GM04504 (cell line): ENCODE results near the gene FOXI1.

Experiments
- DNase-seq: peaks from one replicate; pipeline ENCODE4 v3.0.0-alpha.2; 2012; ENCODE audit warnings: low read depth

FOXI1 gene

DNA sequence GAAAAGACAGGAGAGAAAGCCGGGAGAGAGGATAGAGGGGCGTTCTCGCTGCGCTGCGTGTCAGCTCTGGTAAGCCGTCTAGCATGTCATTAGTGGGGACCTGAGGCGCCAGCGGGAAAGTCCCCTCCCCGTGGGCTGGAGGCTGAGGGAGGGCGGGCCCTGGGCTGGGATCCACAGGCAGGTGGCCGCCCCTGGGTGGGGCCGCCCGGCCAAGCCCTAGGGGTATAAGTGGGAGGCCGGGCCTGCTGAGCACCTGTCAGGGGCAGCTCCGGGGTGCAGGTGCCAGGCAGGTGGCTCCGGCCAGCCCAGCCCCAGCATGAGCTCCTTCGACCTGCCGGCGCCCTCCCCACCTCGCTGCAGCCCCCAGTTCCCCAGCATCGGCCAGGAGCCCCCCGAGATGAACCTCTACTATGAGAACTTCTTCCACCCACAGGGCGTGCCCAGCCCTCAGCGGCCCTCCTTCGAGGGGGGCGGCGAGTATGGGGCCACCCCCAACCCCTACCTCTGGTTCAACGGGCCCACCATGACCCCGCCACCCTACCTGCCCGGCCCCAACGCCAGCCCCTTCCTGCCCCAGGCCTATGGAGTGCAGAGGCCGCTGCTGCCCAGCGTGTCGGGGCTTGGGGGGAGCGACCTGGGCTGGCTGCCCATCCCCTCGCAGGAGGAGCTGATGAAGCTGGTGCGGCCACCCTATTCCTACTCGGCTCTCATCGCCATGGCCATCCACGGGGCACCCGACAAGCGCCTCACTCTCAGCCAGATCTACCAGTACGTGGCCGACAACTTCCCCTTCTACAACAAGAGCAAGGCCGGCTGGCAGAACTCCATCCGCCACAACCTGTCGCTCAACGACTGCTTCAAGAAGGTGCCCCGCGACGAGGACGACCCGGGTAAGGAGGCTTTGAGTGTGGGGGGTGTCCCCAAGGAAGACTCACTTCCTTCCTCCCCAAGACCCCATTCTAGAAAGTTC, at the start of gene FOXI1:
Gene FOXI1 (plus strand): TSS at position 256 of the 970 bp plus-strand sequence. CDS start 61 bp downstream, at position 317.
- no peak for DNase-seq

DNA sequence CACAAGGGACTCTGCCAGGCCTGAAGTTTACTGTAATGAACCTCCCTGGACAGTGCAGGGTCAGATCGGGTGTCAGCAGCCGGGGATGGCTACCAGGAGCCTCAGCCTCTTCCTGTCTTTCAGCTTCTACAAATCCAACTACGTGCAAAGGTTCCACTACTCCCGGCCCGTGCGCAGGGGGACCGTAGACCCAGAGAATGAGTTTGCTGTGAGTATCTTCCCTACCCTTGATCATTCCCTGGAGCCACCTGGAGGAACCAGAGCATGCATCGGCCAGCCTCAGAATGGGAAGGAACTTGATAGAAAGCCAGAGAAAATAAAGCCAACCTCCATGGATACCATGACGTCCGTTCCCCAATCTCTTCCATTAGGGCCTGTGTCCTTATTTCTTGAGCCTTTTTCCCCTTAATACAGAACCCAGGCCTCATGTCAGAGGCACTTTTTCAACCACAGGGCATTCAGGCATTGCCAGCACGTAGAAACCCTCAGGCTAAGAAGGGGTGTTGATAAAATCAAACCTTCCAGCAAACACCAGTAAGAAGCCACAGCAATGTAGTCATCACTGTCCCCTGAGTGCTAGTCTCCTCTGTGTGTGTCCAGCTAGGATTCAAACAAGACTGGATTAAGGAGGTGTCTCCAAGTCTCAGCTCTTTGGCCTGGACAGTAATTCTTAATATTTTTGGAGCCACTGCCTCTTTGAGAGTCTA, 49.0 kb upstream of the FOXI1 start:
- no peak for DNase-seq

DNA sequence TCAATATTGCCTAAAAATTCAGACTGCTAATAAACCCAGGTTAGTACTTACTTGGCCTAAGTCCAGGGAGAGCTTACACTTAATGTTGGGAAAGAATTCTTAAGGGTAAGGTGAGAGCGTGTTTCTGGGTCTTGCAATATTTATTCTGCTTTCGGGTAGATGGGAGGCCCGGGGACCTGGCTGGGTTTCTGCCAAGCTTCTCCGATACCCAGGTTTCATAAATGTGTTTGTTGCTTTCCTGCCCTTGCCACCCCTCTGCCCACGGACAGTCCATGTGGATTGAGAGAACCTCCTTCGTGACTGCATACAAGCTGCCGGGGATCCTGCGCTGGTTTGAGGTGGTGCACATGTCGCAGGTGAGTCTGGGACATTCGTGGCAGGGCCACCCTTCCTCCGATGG, 48.4 kb upstream of the FOXI1 start:
- no peak for DNase-seq

DNA sequence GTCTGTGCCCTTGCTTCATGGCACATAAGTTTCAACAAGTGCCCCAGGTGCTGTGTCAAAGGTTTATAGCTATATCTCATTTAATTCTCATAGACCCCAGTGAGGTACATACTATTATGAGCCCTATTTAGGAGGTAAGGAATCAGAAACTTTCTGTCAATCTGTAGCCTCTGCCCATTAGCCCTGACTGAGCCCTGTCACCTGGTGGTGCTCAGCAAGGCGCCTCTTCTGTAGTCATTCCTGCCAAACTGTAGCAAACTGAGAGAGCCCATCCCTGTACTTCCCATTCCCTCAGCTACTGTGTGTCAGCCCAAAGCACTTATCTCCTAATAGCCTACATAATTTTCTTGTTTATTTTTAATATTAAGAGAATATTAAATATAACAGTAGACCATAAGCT, 46.5 kb upstream of the FOXI1 start:
- DNase-seq, result no peak

DNA sequence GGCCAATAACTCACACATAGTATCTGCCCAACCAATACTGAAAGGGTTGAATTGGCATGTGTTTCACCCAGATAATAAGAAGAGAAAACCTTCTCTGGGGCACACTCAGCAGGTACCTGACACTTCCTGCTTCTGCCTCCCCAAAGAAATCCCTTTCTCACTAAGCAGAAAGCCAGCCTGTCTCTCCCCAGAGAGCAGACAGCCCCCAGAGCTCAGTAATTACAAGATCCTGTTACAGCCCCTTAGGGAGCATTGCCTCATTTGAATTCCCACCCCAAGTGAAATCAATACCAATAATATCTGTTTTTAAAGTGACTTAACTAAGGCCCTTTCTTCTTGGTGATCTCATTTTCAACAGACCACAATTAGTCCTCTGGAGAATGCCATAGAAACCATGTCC, 38.5 kb upstream of the FOXI1 start:
- DNase-seq, result no peak

DNA sequence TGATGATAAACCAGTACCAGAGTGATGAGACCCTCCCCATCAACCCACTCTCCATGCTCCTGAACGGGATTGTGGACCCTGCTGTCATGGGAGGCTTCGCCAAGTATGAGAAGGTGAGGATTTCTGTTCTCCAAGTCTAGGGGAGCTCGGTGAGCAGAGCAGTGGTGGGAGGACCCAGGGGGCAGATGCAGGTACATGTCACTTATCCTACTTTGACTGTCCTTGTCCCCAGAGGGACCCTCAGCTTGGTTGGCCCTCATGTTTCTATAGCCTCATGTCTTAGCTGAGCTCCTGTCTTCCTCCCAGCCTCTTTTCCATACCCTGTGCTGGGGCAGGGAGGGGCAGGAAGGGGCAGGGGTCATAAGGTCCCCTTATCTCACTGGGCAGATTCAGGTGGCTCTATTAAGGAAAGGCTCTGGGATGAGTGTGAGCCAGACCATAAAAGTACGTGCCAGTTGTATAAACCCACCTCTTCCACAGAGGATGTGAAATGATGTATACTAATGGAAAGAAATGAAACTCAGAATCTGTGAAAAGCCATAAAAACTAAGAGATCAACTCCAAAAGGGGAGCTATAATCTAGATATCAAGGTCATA, 38.0 kb upstream of the FOXI1 start:
- DNase-seq, result no peak

DNA sequence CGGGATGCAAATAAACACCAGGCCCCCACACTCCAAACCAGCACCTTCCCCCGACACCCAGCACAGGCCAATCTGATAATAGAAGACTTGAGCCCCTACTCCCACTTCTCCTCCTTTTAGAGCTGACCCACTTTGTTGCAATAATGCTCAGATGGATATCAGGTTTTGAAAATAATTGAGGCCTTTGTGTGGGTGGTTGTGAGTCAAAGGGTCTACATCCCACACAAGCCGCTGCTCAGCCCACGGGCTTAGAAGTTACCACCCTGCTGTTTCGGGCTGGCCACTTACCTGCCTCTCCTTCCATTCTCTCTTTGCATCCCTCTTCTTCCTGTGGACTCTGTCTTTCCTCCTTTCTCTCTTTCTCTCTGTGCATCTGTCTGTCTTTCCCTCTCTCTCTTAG, 36.2 kb upstream of the FOXI1 start:
- no peak for DNase-seq

DNA sequence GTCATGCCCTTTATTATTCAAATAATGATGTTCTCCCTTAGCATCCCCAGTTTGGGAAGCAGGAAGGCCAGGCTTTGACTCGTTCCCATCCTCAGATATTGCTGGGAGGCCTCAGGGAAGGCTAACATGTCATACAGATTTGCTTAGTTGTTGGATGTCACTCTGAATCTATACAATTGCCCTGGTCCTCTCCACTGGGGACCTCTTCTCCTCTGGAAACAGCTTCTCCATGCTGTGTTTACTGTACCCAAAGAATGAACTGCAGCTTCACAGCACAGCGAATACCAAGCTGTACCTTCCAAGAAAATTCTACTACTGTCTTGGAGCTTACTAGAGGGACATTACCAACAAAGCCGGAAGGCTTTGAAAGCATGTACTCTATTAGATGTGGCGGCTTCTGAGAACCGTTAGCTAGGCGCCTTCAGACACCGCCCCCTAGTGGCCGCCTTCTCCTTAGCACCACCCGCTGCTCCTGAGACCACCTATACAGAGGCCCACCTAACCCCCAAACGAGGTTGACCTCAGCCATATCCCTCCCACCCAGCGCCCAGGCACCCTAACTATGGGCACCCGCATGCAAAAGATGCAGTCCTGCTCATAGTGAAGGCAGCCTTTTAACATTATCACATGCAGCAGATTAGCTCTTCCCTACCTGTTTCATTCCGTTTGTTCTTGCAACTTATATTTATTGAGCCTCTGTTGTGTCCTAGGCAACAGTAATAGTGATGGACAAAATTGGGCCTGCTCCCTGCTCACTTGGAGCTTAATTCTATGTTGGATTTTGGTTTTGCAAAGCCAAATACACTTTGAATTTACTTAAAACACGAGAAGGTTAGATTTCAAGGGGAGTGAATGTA, 34.9 kb upstream of the FOXI1 start:
- no peak for DNase-seq

DNA sequence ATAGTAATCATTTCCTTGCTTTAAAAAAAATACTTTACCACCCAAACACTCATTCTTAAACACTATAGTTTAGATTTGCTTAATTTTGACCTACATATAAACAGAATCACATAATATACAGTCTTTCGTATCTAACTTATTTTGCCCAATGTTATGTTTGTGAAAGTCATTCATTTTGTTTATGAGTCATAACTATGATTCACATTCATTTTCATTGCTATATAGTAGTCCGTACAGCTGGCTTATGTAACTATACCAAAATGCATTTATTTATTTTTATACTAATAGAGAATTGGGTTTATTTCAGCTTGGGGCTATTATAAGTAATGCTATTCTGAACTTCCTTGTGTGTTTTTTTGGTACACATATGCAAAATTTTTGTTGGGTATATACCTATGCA, 33.9 kb upstream of the FOXI1 start:
- DNase-seq, result no peak

DNA sequence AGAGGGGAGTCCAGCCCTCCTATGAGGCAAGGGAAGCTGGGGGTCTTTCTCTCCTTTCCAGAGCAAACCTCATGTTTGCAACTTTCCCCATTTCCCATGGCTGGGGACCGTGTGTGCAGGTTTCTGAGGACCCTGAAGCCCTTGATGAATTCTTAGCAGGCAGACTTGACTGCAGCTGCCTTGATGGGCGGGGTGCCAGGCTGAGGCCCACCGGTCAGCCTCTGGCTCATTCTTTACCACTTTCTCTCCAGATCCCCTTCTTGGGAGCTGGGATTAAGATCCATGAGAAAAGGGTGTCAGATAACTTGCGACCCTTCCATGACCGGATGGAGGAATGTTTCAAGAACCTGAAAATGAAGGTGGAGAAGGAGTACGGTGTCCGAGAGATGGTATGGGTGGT, 30.0 kb upstream of the FOXI1 start:
- DNase-seq, result no peak

DNA sequence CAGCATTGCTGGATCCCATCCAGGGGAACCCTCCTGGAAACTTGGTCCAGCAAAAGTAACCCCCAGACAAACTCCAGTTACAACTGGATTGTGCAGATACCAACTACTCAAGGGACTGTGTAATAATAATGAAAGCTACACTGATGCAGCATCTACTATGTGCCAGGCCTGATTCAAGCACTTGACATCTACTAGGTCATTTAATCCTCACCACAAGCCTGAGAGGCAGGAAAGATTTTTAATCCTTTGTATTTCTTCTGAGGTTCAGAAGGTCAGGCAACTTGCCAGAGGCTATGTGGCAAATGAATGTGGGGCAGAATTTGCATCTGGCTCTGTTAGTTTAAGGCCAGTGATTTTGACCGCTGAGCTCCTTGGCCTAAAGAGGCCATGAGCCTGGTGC, 29.5 kb upstream of the FOXI1 start:
- DNase-seq, result no peak

DNA sequence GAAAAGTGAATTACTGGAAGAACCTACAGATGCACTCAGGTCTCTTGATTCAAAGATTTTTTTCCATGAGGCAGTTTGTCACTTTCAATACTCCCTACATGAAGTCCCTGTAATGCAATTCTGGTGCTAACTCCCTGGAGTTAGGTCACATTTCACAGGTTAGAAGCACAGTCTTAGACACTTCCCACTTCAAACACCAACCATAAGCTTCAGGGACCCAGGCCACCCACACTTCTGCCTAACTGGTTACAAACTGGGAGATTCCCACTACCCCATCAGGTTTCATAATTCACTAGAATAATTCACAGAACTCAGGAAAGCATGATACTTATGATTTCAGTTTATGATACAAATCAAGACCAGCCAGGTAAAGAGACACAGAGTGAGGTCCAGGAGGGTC, 29.0 kb upstream of the FOXI1 start:
- no peak for DNase-seq

DNA sequence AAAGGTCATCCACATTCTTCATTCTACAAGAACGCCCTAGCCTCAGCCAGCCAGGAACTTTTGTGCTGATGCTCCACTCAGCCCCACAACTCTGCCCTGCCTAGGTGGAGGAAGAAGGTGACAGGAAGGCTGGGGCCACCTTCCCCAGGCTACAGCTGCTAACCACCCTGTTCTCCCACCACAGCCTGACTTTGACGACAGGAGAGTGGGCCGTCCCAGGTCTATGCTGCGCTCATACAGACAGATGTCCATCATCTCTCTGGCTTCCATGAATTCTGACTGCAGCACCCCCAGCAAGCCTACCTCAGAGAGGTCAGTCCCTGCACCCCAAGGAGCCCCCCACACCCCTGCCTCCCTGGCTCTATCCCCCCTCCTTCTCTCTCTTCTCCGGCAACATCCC, 28.2 kb upstream of the FOXI1 start:
- no peak for DNase-seq

DNA sequence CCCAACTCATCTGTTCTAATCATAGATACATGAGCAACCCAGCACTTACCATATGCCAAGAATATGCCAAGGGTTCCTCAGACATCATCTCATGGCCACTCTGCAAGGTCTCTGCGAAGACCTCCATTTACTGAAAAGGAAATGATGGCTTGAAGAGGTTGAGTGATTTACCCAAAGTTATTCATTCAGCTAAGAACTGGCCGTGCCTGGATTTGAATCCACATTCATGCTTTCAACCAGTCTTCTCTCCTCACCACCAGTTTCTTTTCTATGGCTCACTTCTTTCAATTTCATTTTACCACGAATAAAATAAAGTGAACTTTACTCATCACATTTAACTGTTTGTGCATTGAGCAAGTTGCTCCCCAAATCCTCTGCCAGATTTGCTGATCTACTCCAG, 27.2 kb upstream of the FOXI1 start:
- no peak for DNase-seq

DNA sequence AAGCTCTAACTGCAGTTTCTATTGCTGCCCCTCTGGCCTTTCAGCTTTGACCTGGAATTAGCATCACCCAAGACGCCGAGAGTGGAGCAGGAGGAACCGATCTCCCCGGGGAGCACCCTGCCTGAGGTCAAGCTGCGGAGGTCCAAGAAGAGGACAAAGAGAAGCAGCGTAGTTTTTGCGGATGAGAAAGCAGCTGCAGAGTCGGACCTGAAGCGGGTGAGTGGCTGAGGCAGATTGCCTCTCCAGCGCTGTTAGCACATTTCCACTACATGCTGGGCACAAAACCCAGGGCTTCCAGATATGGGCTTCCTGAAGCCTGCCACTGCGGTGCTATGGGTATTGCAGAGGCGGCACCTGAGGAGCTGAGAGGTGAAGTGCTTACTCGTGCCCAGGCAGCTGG, 26.8 kb upstream of the FOXI1 start:
- no peak for DNase-seq

DNA sequence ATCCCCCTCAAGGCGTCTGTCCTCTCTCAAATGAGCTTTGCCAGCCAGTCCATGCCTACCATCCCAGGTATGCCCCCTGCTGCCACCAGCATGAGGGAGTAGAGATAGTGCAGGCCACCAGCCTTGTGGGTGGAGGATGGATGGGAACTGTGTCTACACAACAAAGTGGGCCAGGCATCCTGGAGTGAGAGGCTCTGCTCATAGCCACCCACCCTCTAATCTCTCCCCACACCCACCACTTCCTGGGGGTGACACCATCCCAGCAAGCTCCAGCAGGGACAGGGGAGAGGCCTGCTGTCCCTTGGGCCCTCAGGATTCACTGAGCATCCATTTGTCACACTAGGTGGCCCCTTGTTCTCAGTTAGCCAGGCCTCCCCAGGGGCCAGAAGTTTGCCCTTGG, 25.5 kb upstream of the FOXI1 start:
- DNase-seq, result no peak

DNA sequence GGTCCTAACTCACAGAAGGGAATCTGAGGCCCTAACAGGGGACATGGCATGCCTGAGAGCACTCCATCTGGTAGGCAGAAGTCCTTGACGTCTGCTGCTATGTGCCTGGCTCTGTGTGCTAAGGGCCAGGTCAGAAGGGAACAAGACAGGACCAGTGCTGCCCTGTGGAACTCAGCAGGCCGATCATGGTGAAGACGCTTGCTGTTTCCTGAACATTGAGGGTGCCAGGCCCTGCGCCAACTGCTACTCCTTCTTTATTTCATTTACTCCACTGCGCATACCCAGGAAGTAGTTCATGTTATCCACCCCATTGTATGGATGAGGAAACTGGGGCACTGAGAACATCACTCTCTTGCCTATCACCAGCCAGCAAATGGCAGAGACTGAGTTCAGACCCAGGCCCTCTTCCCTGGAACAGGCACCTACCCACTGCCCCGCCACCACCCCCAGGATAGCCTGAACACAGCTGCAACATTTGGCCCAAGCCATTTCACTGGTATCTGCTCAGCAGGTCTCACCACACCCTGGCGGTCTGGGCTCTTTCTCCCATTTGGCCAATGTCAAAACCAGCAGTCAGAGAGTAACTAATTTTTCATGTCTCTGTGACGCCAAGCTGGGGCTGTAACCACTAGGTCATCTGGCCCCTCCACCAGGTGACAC, 24.8 kb upstream of the FOXI1 start:
- no peak for DNase-seq

DNA sequence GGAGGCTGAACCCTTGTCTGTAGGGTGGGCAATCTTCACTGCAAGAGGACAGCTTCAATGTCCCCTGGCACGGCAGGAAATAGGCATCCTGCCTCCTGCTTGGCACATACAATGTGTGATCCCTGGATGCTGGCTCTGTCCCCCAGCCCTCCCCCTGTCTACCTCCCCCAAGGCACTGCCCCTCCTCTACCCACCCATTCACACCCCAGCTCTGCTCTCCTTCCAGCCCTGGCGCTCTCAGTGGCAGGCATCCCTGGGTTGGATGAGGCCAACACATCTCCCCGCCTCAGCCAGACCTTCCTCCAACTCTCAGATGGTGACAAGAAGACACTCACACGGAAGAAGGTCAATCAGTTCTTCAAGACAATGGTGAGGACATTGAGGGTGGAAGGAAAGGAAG, 24.1 kb upstream of the FOXI1 start:
- DNase-seq, result no peak

DNA sequence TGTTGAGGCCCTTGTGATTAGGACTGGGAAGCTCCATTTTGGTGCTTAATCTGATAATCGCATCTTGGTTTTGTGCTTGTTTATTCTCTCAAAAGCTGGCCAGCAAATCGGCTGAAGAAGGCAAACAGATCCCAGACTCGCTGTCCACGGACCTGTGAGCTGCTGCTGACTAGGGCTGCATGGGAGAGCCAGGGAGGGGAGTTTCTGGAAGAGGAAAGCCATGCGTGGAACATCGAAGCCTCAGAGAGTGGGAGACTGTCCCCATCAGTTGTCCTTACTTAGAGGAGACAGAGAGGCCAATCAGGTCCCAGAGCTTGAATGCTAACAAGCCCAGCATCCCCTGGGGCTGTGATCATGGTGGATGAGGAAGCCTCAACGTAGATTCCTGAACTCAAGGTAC, 23.0 kb upstream of the FOXI1 start:
- no peak for DNase-seq

DNA sequence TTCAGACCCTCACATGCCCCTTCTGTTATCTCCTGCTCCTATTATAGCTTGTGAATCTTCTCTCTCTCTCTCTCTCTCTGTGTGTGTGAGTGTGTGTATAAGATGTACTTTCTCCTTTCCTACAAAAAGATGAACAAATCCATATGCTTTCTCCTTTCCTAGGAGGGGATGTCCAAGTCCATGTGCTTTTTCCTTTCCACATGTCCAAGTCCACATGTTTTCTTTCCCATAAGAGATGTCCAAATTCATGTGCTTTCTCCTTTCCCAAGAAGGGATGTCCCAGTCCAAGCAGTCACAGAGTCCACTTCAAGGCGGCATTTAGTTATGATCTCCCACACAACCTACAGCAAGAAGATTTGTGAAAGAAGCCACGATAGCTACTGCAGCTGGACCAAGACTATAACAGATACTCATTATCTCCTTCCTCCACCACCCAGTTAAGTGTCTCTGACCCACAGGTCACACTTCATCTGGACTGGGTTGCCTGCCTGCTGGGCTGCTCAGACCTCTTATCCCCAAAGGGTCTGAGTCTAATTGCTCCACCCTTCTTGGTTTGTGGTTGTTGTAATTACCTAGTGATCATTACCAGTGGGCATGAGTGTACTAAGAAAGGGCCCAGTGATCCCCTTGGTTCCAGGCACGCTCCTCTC, 18.4 kb upstream of the FOXI1 start:
- DNase-seq, result no peak
